Stimulated activated CD4-positive, alpha-beta T cell treated with anti-CD3 and anti-CD28 coated beads, Interleukin-1b, Interleukin-23, amount 100 ng/mL, for 48 hours (primary cell): ENCODE data around the gene FKBP7.
"Not testable (repeated sequence)": the region's sequence is repeated elsewhere in the genome, so short reads cannot be mapped to it uniquely, and the experiment has no call there.

Source experiments
- DNase-seq: peaks from one replicate; pipeline ENCODE4 v3.0.0-alpha.2; 2020

The FKBP7 gene

GRCh38 chr2:178448968-178449661, 29.3 kb downstream of the FKBP7 start:
- no peak for DNase-seq

- DNase-seq: no peak
Observed at GRCh38 chr2:178441426-178441825, 37.0 kb downstream of the FKBP7 start.

GRCh38 chr2:178436662-178437061, 41.7 kb downstream of the FKBP7 start:
- DNase-seq: no peak

GRCh38 chr2:178429336-178429735, 49.1 kb downstream of the FKBP7 start:
- no peak for DNase-seq

- no peak for DNase-seq
Observed at GRCh38 chr2:178428396-178428806, 50.0 kb downstream of the FKBP7 start.

- no peak for DNase-seq
Observed at GRCh38 chr2:178427458-178427857, 50.9 kb downstream of the FKBP7 start.

- DNase-seq: no peak
Observed at GRCh38 chr2:178426388-178426787, 52.0 kb downstream of the FKBP7 start.

- no peak for DNase-seq
Observed at GRCh38 chr2:178425255-178425827, 53.1 kb downstream of the FKBP7 start.

- not testable (repeated sequence) for DNase-seq
Observed at GRCh38 chr2:178423746-178424145, 54.7 kb downstream of the FKBP7 start.

- DNase-seq: no peak
Observed at GRCh38 chr2:178422097-178422496, 56.3 kb downstream of the FKBP7 start.

- no peak for DNase-seq
Observed at GRCh38 chr2:178420463-178420999, 57.9 kb downstream of the FKBP7 start.

GRCh38 chr2:178419123-178419522, 59.3 kb downstream of the FKBP7 start:
- no peak for DNase-seq

GRCh38 chr2:178418426-178418825, 60.0 kb downstream of the FKBP7 start:
- DNase-seq: no peak

- no peak for DNase-seq
Observed at GRCh38 chr2:178417916-178418315, 60.5 kb downstream of the FKBP7 start.

GRCh38 chr2:178415979-178416378, 62.4 kb downstream of the FKBP7 start:
- DNase-seq: no peak

GRCh38 chr2:178414266-178415247, 63.8 kb downstream of the FKBP7 start:
- peak; percentile 85 for DNase-seq
